ENCODE measurements around the gene SYDE1. TPM values are rescaled to one million over a fixed set of nuclear protein-coding genes. Genes with fewer than 3 reads are reported as not detected.

Gene SYDE1
- total RNA-seq, 4 donors from 2014 or later = 15.4 to 60.9 (median 22.8) TPM

- intact Hi-C loops (cut with DNase I; ENCODE audit: low total_unique reads) = no loop called here
- TF ChIP-seq, protein P1, sequence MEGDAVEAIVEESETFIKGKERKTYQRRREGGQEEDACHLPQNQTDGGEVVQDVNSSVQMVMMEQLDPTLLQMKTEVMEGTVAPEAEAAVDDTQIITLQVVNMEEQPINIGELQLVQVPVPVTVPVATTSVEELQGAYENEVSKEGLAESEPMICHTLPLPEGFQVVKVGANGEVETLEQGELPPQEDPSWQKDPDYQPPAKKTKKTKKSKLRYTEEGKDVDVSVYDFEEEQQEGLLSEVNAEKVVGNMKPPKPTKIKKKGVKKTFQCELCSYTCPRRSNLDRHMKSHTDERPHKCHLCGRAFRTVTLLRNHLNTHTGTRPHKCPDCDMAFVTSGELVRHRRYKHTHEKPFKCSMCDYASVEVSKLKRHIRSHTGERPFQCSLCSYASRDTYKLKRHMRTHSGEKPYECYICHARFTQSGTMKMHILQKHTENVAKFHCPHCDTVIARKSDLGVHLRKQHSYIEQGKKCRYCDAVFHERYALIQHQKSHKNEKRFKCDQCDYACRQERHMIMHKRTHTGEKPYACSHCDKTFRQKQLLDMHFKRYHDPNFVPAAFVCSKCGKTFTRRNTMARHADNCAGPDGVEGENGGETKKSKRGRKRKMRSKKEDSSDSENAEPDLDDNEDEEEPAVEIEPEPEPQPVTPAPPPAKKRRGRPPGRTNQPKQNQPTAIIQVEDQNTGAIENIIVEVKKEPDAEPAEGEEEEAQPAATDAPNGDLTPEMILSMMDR (IDR thresholded peaks at IDR 0.05) = no peak
- no peak for TF ChIP-seq POLR2A (IDR thresholded peaks at IDR 0.05)
- Histone ChIP-seq H3K27me3 (no peaks in the 10 kb centered on the region), H3K4me3 (no peak overlapping the region), H3K4me1 (peaks cover 0 to 4% of the 10 kb centered on the region in 2 donors), H3K36me3 (no peaks in the 10 kb centered on the region), H3K9me3 (no peaks in the 10 kb centered on the region), H3K27ac (no peak overlapping the region)
- no peak for DNase-seq
Measured at GRCh38 chr19:15113245-15114152, 6.3 kb downstream of the SYDE1 start.

DNA sequence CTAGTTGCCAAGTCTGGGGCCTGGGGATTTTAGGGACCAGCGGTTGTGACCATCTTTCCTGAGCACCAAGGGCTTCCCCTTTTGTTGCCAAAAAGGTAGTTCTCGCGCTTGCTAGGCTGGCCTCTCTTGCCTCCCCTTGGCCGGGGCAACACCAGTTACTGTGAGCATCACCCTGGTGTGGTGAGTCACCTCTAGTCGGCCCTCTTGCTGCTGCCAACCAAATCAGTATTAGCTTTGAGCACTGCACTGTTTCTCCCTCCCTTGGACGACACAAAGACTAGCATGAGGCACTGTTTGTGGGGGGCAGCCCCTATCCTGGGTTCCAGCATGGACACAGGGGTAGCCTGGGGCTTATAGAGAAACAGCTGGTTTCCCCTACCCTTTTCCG is 6.9 kb downstream of the SYDE1 start:
- no peaks in the 10 kb centered on the region for H3K36me3 ChIP-seq
- no peak for DNase-seq
- H3K4me3 ChIP-seq = no peak overlapping the region
- H3K4me1 ChIP-seq = no peaks in the 10 kb centered on the region
- TF ChIP-seq POLR2A (IDR thresholded peaks at IDR 0.05) = no peak
- TF ChIP-seq, protein P1 (IDR thresholded peaks at IDR 0.05) = no peak
- H3K27ac ChIP-seq = peak overlapping the region in 1 of 2 donors; percentile 31
- H3K27me3 ChIP-seq = no peaks in the 10 kb centered on the region
- no peaks in the 10 kb centered on the region for H3K9me3 ChIP-seq
- intact Hi-C loops (cut with DNase I; ENCODE audit: low total_unique reads) = no loop called here

- H3K9me3 ChIP-seq = no peaks in the 10 kb centered on the region
- no peak for TF ChIP-seq POLR2A (IDR thresholded peaks at IDR 0.05)
- TF ChIP-seq, protein P1 (IDR thresholded peaks at IDR 0.05) = no peak
- no peaks in the 10 kb centered on the region for H3K36me3 ChIP-seq
- peak; percentile 67 to 77 for DNase-seq
- H3K27me3 ChIP-seq = no peaks in the 10 kb centered on the region
- H3K4me1 ChIP-seq = no peaks in the 10 kb centered on the region
- H3K27ac ChIP-seq = peak overlapping the region; percentile 31 to 51
- H3K4me3 ChIP-seq = no peak overlapping the region
- intact Hi-C loops (cut with DNase I; ENCODE audit: low total_unique reads) = no loop called here
Measured at GRCh38 chr19:15115080-15115479, 7.9 kb downstream of the SYDE1 start.

DNA sequence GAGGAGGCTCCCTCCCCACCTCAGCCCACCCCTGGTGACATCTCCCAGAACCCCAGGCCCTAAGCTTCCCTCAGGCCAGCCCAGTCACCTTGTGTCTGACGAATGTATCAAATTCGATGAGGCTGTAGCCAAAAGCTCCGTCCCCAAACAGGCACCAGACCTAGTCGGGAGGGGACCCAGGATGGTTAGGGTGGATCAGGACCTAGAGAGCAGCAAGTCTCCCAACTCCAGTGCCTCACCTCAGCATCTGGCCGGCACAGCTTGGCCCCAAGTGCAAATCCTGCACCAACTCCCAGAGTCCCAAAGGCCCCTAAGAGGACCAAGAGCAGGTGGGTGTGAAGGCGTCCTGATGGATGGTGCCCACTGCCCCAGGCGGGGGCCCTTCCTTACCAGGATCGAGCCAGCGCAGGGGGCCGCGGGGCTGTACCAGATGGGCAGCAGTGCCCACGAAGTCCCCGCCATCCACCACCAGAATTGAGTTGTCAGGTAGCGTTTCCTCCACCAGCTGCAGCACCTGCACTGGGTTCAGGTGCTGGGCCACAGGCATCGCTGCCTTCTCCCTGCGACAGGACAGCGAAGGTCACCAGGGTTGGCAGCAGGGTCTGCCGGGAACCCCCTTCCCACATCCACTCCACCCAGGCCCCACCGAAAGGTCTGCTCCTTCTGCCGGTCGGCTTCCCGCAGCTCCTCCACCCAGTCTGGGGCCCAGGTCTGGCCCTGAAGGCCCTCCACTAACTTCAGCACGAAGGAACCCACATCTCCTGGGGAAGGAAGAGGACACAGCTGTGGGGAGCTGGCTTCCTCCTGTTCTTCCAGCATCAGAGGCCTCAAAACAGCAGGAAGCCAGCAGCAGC is 8.8 kb downstream of the SYDE1 start:
- Histone ChIP-seq H3K36me3 (no peaks in the 10 kb centered on the region), H3K4me3 (no peak overlapping the region), H3K27ac (peak overlapping the region in 1 of 2 donors; percentile 31), H3K27me3 (no peaks in the 10 kb centered on the region), H3K9me3 (no peaks in the 10 kb centered on the region), H3K4me1 (no peaks in the 10 kb centered on the region)
- intact Hi-C loops (cut with DNase I; ENCODE audit: low total_unique reads) = no loop called here
- TF ChIP-seq POLR2A (IDR thresholded peaks at IDR 0.05) = no peak
- TF ChIP-seq, protein P1 (IDR thresholded peaks at IDR 0.05) = no peak
- no peak for DNase-seq

- H3K27ac ChIP-seq = no peak overlapping the region
- TF ChIP-seq, protein P1 (IDR thresholded peaks at IDR 0.05) = no peak
- TF ChIP-seq POLR2A (IDR thresholded peaks at IDR 0.05) = no peak
- DNase-seq = no peak
- no peaks in the 10 kb centered on the region for H3K4me1 ChIP-seq
- H3K9me3 ChIP-seq = no peaks in the 10 kb centered on the region
- no peaks in the 10 kb centered on the region for H3K36me3 ChIP-seq
- intact Hi-C loops (cut with DNase I; ENCODE audit: low total_unique reads) = no loop called here
- no peak overlapping the region for H3K4me3 ChIP-seq
- no peaks in the 10 kb centered on the region for H3K27me3 ChIP-seq
Measured at GRCh38 chr19:15116856-15117255, 9.7 kb downstream of the SYDE1 start.

Measured in uterus (tissue), 4 donors.